Neutrophil (primary cell): ENCODE data around the gene PLA2R1.

ENCODE experiments used
- H3K27ac ChIP-seq: fragments of 200-600 bp; sonication (generic); 2 replicates; pipeline ENCODE4 v1.5.1; 2016; ENCODE audit warnings: mild to moderate bottlenecking, moderate library complexity
- H3K27me3 ChIP-seq: fragments of 200-600 bp; sonication (generic); 2 replicates; pipeline ENCODE4 v1.6.0; 2016; ENCODE audit warnings: mild to moderate bottlenecking
- H3K36me3 ChIP-seq: fragments of 200-600 bp; sonication (generic); 2 replicates; pipeline ENCODE4 v1.5.1; 2017
- H3K4me1 ChIP-seq, 2 experiments: fragments of 200-600 bp in 1 of 2; sonication (generic) in 1 of 2; 1 replicate in 1 of 2; 2 replicates in 1 of 2; pipeline versions ENCODE4 v1.5.1 to v1.6.1; 2013 to 2016; ENCODE audit warnings: low read depth in 1 of 2, low read length in 1 of 2, mild to moderate bottlenecking in 1 of 2, moderate library complexity in 1 of 2; ENCODE audit not compliant: control insufficient read depth in 1 of 2, insufficient read depth in 1 of 2
- H3K4me3 ChIP-seq, 2 experiments: fragments of 200-600 bp in 1 of 2; sonication (generic) in 1 of 2; 1 replicate in 1 of 2; 2 replicates in 1 of 2; pipeline ENCODE4 v1.5.1; 2013 to 2016; ENCODE audit warnings: low read depth in 1 of 2, low read length in 1 of 2, mild to moderate bottlenecking in 1 of 2, moderate library complexity in 1 of 2
- H3K9me3 ChIP-seq: fragments of 200-600 bp; sonication (generic); 2 replicates; pipeline ENCODE4 v1.5.1; 2016
- CTCF ChIP-seq: fragments of 200-600 bp; sonication (generic); IDR thresholded peaks from 2 replicates; pipeline ENCODE4 v1.5.1; 2016; ENCODE audit warnings: antibody characterized with exemption

Gene PLA2R1

GRCh38 chr2:159941729-159942128 is 120.7 kb downstream of the PLA2R1 start:
- Histone ChIP-seq H3K36me3 (no peaks in the 10 kb centered on the region), H3K4me1 (no peaks in the 10 kb centered on the region), H3K4me3 (no peak overlapping the region), H3K27ac (no peak overlapping the region), H3K27me3 (no peaks in the 10 kb centered on the region), H3K9me3 (no peaks in the 10 kb centered on the region)
- TF ChIP-seq CTCF, result no peak

GRCh38 chr2:159939946-159940345 is 122.5 kb downstream of the PLA2R1 start:
- Histone ChIP-seq H3K4me1 (no peaks in the 10 kb centered on the region), H3K9me3 (no peaks in the 10 kb centered on the region), H3K4me3 (no peak overlapping the region), H3K36me3 (no peaks in the 10 kb centered on the region), H3K27me3 (no peaks in the 10 kb centered on the region), H3K27ac (no peak overlapping the region)
- TF ChIP-seq CTCF, result no peak

- H3K4me1 ChIP-seq, result peaks cover 12 to 13% of the 10 kb centered on the region in 2 experiments
- TF ChIP-seq CTCF, result no peak
- no peaks in the 10 kb centered on the region for H3K36me3 ChIP-seq
- no peaks in the 10 kb centered on the region for H3K27me3 ChIP-seq
- no peaks in the 10 kb centered on the region for H3K9me3 ChIP-seq
- H3K27ac ChIP-seq, result no peak overlapping the region
- H3K4me3 ChIP-seq, result no peak overlapping the region
These were observed 124.0 kb downstream of the PLA2R1 start for GRCh38 chr2:159938395-159938794.

GRCh38 chr2:159936471-159936870 is 125.9 kb downstream of the PLA2R1 start:
- Histone ChIP-seq H3K4me3 (no peak overlapping the region), H3K27ac (no peak overlapping the region), H3K4me1 (peaks cover 28% of the 10 kb centered on the region in 2 experiments)

GRCh38 chr2:159933727-159934049 is 128.7 kb downstream of the PLA2R1 start:
- H3K27me3 ChIP-seq, result no peaks in the 10 kb centered on the region
- no peak for TF ChIP-seq CTCF
- peaks cover 28% of the 10 kb centered on the region in 2 experiments for H3K4me1 ChIP-seq
- peak overlapping the region in 1 of 2 experiments; percentile 39 for H3K4me3 ChIP-seq
- peak overlapping the region; percentile 75 for H3K27ac ChIP-seq
- H3K9me3 ChIP-seq, result no peaks in the 10 kb centered on the region
- no peaks in the 10 kb centered on the region for H3K36me3 ChIP-seq

More at GRCh38 chr2:159936471-159936870, 125.9 kb downstream of the PLA2R1 start:
- Histone ChIP-seq H3K27me3 (no peaks in the 10 kb centered on the region), H3K36me3 (no peaks in the 10 kb centered on the region), H3K9me3 (no peaks in the 10 kb centered on the region)
- no peak for TF ChIP-seq CTCF
